ENCODE results near the gene ARSI.

DNA sequence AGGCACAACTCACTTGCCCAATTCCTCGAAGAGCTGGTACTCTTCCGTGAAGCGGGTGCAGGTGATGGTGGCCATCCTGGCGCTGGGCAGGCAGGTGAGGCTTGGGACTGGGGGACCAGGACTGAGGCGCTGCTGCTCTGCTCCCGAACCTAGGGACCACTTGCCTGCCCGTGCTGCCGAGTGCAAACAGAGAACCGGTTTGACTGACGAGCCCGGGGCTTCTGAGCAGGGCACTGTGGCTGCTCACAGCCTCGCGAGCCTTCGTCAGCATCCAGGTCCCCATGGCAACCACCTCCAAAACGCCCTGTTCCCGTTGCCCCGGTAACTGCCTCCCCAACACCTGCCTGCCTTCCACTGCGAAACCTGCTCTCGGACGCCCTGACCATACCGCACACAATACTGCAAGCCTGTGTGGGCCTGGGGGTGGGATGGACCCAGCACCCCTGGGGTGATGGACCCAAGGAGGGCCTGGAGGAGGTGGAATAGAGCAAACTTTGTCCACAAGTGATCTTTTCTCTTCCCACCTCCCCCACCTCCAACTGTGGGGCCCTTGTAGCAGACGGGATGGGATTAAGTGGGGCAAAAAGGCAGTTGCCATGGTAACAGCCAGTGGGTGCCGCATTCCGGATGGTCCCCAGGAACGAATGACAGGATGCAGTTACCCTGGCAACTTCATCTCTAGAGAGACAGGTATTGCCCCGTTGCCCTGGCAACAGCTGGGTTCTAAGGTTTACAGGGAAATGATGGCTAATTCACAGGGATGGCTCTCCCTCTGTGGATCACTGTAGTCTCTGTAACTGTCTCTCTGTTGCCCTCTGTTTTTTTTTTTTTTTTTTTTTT is 12.9 kb downstream of the ARSI start, which contains the start of gene CAMK2A:
- TF ChIP-seq, protein P1, sequence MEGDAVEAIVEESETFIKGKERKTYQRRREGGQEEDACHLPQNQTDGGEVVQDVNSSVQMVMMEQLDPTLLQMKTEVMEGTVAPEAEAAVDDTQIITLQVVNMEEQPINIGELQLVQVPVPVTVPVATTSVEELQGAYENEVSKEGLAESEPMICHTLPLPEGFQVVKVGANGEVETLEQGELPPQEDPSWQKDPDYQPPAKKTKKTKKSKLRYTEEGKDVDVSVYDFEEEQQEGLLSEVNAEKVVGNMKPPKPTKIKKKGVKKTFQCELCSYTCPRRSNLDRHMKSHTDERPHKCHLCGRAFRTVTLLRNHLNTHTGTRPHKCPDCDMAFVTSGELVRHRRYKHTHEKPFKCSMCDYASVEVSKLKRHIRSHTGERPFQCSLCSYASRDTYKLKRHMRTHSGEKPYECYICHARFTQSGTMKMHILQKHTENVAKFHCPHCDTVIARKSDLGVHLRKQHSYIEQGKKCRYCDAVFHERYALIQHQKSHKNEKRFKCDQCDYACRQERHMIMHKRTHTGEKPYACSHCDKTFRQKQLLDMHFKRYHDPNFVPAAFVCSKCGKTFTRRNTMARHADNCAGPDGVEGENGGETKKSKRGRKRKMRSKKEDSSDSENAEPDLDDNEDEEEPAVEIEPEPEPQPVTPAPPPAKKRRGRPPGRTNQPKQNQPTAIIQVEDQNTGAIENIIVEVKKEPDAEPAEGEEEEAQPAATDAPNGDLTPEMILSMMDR (IDR thresholded peaks at IDR 0.05; ENCODE audit: low read depth, low read length, poor library complexity, severe bottlenecking), result no peak
- TF ChIP-seq EZH2phosphoT487 (IDR thresholded peaks at IDR 0.05; ENCODE audit: borderline replicate concordance, low read length), result no peak
